ELF-1 (cell line): ENCODE data around the gene F13B.
"Not testable (repeated sequence)": the region's sequence is repeated elsewhere in the genome, so short reads cannot be mapped to it uniquely, and the experiment has no call there.

Experiments
- DNase-seq: peaks from one replicate; pipeline ENCODE4 v3.0.0-alpha.2; 2016; ENCODE audit warnings: low read depth, low spot score

Gene F13B, protein sequence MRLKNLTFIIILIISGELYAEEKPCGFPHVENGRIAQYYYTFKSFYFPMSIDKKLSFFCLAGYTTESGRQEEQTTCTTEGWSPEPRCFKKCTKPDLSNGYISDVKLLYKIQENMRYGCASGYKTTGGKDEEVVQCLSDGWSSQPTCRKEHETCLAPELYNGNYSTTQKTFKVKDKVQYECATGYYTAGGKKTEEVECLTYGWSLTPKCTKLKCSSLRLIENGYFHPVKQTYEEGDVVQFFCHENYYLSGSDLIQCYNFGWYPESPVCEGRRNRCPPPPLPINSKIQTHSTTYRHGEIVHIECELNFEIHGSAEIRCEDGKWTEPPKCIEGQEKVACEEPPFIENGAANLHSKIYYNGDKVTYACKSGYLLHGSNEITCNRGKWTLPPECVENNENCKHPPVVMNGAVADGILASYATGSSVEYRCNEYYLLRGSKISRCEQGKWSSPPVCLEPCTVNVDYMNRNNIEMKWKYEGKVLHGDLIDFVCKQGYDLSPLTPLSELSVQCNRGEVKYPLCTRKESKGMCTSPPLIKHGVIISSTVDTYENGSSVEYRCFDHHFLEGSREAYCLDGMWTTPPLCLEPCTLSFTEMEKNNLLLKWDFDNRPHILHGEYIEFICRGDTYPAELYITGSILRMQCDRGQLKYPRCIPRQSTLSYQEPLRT

DNA sequence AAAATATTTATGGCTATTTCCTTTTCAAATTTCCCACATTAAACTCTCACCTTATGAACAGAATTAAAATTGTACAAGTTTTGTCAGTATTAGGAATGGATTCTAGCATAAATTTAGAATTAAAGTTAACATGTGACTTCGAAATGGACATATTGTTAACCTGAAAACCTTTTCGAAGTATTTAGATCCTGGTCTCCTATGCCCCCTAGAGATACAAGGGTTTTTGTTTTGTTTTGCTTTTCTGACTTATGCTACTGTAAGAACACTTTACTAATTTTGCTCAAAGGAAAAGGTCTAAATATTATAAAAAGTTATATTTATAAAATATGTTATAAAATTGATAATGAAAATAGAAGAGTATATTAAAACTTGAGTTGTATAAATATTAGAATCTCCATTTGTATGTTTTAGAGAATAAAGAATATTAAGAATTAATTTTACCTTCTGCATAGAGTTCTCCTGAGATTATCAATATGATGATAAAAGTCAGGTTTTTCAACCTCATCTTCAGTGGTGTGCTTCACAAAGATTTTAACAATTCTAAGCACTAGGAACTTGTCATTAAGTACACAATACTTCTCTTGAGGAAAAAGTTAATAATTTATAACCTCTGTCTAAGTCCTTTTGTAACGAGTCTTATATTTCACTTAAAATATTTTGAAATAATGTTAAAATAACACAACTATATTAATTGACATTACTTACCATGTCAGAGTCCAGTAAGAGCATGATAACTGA is at the start of gene F13B:
Gene F13B (minus strand): TSS at position 542 of the 738 bp plus-strand sequence. CDS start 37 bp downstream, at position 505.
- no peak for DNase-seq

DNA sequence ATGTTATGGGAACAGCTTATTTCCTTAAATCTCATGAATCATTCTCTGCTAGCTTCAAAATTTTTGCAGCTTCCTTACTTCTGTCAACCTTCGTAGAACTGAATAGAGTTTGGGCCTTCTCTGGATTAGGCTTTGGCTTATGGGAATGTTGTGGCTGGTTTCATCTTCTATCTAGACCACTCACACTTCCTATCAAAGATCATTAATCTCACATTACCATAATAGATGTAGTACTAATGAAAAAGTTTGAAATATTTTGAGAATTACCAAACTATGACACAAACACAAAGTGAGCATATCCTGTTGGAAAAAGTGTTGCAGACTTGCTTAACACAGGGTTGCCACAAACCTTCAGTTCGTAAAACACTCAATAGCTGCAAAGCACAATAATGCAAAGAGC is 49.1 kb upstream of the F13B start:
- DNase-seq, result no peak

DNA sequence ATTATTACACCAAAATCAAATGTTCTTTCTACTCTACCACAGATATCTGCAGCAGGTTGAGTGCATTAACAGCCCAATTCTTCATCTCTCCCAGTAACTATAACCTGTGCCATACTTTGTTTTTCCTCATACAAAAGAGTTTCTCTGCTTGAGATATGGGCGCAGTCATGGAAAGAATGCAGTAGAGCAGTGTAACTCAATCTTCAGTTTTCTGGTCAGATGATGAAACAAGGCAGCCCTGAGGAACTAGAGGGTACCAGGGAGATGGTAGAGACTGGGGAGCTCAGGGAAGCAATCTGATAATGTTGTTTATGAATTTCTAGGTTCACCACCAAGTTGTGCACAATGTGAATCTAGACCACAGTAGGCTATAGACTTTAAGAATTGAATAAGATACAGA is 39.8 kb upstream of the F13B start:
- no peak for DNase-seq

DNA sequence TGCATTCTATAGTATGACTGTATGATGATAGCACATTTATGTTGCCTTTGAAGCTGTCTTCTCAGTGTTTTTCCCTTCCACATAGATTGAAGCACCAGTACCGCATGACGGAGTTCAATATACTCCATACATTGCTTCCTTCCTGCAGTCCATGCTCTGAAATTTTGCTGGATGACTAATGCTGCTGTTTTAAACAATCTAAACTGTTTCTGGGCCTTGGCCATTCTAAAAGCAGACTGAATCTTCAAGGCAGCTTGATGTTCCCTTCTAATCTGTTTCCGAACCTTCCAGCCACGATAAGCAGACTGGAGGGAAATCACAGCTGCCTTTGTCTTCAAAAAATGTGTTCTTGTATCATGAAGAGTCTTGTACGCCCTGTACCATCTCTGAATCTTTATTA is 36.2 kb upstream of the F13B start:
- no peak for DNase-seq

DNA sequence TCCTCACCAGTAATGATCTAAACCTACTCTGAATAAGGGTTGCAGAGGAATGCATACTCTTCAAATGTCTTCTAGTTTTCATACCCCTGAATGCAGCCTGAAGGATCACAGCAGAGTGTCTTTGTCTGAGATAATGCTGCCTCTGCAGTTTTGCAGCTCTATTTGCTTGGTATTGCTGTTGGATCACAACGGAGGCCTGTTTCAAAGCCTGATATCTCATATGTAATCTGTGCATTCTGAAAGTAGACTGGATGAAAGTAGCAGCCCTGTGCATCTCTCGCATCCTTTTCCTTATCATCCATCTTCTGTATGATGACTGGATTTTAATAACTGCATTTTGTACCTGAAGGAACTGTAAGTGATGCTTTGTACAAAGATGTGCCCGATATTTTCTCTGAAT is 34.9 kb upstream of the F13B start:
- no peak for DNase-seq

DNA sequence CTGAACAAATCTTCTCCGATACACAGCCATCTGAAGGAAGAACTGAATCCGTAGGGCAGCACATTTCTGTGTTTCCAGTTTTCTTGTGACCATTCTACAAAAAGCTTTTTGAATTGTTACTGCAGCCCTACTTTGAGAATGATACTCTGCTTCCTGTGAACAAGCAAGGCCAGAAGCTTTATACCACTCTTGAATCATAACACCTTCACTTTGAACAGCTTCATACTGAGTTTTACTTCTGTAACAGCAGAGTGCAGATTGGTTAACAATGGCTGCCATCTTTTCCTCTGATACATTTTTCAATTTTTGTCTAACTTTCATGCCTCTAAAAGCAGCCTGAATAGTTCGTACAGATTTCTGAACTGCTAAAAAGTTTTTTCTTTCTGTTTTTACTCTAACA is 33.6 kb upstream of the F13B start:
- no peak for DNase-seq

DNA sequence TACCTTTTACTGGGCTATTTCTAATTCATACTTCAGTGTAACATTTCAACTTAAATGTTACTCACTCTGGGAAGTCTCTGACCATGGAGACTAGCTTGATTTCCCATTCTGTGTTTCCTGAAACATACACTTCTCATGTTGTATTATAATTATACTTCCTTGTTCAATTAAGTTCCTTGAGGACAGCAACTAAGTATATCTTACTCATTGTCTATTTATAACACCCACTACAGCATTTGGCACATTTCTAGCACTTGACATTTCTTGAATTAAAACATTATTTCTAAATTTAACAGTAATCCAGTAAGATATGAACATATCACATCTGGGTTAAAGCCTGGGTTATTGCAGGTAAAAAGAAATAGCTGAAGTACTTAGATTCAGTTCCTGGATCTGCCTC is 32.4 kb upstream of the F13B start:
- no peak for DNase-seq

DNA sequence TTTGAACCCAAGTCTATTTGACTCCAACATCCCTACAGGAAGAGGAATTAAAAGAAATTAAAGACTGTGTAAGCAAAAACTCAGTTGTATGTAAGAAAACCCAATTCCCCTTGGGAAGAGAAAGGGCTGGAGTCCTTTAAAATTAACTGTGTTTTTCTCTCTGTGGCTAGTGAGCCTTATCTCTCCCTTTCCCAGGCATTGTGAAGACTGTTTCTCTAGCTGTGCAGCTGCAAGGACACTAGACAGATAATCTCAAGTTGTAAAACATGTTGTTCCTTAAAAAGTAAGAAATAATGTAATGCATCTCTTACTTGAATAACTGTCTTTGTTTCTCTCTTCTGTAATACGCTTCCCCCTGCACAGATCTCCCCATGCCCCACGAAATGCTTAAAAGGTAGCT is 29.9 kb upstream of the F13B start:
- not testable (repeated sequence) for DNase-seq

DNA sequence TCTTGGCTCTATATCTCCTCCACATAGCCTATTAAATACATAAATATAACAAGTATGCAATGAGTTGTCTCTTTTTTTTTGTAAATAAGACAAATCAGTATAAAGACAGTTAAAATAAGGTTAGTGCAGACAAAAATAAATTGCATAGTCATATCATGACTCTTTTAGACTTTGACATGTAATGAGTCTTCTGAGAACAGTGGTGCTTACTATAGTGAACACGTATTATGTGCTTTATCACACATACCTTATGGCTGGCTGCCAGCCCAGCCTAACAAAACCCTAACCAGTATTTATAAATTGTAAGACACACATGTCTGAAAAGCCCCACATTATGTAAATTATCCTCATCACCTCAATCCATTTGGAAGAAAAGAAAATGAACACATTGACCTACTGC is 29.1 kb upstream of the F13B start:
- no peak for DNase-seq

DNA sequence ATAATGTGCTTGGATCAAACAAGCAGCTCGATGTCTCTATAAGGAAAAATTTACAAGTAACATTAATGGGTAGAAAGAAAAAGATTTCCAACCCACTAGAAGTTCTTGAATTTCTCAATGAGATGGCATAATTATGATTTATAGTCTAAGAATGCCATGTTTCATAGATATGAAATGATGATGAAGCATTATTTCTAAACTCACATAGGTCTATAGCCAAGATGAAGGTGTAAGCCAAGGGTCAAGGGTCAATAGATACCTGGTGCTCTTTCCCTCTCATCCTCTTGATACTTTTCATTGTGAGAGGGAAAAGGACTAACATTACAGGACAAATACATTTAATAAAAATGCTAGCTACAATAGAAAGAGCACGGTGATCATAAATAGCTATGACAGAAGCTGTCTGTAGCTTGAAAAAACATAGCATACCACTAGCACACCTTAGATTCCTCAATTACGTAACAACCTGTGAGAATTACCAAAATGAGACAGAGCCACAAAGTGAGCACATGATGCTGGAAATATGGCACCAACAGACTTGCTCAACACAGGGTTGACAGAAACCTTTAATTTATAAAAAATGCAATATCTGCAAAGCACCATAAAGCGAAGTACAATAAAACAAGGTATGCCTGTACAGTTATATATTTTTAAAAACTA is 26.3 kb upstream of the F13B start:
- no peak for DNase-seq

DNA sequence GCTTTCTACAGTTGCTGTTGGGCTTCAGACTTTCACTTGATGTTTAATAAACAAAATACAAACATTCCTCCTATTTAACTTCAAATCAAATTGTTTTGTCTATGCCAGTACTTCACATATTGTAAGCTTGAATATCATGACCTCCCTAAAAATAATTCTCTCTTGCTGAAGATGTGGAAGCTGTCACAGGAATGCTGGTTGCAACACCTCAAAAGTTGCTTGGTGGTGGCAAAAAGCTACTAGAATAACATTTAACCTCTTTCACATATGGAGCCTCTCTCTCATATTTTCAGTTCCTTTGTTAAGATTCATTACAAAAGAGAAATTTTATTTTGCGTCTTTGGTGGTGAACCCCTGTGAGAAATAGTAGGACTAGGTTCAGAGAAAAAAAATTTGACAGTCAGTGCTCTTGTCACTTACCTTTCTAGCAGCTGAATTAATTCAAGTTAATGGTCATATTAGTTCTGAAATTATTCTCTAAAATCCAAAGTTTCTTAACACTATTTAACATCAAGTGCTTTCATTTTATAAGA is 25.5 kb upstream of the F13B start:
- DNase-seq, result no peak

DNA sequence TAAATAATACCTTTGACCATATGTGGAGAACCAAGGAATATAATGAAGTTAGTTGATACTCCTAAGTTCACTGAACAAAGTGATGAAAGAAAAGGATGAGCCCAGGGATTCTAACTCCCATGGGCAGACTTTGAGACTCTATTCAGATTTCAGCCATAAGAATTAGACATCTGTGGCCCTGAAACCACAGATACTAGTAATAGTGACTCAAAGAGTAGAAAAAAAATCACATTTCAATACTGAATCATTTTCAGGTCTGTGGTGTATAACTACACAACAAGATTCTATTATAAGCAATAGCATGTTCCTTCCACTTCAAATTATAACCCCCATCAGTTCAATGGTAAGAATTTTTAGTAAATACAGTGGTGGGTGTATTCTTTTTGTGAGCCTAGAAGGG is 16.4 kb upstream of the F13B start:
- no peak for DNase-seq

DNA sequence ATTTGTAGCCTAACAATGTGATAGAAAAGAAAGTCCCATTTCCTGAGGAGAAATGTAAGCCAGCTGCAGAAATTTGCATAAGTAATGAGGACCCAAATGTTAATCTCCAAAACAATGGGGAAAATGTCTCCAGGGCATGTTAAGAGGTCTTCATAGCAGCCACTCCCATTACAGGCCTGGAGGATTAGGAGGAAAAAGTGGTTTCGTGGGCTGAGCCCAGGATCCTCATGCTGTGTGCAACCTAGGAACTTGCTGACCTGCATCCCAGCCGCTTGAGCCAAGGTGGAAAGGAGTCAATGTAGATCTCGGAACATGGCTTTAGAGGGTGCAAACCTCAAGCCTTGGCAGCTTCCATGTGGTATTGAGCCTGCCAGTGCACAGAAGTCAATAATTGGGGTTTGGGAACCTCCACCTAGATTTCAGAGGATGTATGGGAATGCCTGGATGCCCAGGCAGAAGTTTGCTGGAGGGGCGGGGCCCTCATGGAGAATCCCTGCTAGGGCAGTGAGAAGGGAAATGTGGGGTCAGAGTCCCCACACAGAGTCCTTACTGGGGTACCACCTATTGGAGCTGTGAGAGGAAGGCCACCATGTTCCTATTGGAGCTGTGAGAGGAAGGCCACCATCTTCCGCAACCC is 14.2 kb upstream of the F13B start:
- peak; percentile 10 for DNase-seq

DNA sequence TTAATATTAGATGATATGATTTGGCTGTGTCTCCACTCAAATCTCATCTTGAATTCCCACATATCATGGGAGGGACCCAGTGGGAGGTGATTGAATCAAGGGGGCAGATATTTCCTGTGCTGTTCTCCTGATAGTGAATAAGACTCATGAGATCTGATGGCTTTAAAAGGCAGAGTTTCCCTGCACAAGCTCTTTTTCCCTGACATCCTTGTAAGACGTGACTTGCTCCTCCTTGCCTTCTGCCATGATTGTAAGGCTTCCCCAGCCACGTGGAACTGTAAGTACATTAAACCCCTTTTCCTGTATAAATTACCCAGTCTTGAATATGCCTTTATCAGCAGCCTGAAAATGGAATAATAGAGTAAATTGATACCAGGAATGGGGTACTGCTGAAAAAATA is 13.3 kb upstream of the F13B start:
- no peak for DNase-seq

DNA sequence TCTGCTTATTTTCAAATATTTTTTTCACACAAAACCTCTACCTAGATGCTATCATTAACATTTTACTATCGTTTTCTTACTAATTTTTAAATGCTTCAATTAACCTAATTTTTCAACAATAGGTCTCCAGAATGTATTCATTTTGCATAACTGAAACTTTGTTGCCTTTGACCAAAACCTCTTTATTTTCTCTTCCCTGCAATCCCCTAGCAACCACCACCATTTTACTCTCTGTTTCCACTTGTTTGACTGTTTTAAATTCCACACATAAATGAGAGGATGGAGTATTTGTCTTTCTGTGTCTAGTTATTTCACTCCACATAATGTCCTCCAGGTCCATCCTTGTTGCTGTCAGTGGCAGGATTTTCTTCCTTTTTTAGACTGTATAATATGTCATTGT is 9.5 kb upstream of the F13B start:
- no peak for DNase-seq

DNA sequence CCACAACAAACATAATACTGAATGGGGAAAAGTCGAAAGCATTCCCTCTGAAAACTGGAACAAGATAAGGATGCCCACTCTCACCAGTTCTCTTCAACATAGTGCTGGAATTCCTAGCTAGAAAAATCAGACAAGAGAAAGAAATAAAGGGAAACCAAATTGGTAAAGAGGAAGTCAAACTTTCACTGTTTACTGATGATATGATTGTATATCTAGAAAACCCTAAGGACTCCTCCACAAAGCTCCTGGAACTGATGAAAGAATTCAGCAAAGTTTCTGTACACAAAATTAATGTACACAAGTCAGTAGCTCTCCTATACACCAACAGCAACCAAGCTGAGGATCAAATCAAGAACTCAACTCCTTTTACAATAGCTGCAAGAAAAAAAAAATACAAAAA is 6.9 kb upstream of the F13B start:
- no peak for DNase-seq

DNA sequence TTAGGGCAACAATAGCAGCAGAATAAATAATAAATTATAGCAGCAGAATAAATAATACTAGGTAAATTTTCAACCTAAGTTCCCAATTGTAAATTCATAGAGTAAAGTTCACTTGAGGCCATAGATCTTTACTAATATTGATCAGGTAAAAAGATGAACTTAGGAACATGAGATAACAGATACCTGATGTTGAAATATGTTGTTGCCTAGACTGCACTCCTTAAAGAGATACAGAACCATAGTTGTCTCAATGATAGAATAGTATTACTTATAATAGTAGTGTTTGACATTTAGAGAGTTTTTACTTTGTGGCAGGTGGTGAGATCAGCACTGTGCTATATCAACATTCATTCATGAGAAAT is 378 bp upstream of the F13B start:
- DNase-seq, result no peak

DNA sequence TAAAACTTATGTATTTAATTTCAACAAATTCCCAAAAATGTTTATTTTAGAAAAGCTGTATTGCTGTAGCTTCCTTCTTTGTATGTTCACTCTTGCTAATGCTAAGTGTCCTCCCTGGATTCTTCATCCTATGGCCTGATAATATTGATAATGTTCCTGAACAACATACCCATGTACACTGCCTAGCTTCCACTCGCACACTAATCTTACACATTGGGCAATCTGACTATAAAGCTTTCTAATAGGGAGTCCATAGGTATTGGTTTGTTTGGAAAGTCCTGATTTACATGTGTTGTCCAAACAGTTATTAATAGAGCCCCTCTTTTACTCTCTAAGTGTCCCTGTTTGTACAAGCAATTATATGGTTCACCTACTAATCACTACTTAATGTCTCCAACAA is 783 bp downstream of the F13B start:
- no peak for DNase-seq

DNA sequence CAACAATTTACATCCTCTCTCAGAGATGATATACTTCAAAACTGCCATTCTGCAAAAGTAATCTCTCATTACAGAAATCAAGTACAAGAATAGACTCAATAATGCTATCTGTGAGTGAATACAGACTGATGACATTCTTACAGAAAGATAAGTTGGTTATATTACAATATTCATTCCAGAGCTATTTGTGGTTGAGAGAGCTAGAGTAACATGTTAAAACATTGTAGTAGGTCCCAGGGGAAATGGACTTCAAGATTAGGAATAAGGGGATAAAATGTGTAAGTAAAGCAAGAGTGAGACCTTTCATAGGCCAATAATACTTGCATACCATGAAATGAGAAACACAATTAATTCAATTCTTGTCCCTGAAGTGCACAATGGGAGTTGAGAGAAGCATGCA is 1.5 kb downstream of the F13B start:
- no peak for DNase-seq

DNA sequence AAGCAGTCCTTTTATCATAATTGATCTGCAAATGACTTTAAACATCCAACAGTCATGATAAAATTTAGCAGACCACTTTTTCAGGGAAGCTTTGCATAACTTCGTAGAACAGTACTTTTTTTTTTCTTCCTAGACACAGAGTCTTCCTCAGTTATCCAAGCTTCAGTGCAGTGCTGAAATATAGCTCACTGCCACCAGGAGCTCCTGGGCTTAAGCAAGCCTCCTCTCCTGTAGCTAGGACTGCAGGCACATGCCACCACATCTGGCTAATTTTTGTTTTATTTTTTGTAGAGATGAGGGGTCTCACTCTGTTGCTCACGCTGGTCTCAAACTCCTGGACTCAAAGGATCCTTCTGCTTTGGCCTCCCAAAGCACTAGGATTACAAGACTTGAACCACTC is 3.8 kb downstream of the F13B start:
- no peak for DNase-seq

DNA sequence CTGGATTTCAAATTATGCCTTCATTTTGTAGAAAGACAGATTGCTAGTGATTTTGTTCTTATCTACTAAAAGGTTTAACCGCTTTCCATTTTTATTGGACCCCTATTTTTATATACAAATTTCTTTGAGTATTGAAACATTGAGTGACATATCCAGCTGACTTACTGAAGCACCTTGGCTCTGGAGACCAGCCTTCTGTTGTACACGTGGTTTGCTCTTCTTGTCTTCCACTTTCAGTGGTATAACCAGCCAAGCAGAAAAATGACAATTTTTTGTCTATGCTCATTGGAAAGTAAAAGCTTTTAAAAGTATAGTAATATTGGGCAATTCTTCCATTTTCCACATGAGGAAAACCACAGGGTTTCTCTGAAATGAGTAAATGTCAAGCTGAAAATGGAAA is 4.4 kb downstream of the F13B start:
- no peak for DNase-seq

DNA sequence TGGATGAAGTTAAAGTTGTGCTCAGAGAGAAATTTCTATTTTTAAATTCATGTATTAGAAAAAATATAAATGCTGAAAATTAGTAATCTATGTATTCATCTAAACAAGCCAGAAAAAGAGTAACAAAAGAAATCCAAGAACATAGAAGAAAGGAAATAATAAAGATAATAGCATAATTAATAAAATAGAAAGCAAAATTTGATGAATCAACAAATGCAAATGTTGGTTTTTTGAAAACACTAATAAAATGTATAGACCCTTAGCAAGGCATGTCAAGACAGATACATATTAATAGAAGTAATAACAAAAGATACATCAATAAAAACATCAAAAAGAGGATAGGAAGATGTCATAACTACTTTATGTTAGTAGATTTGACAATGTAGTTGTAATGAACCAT is 18.0 kb downstream of the F13B start:
- DNase-seq, result no peak
